AG04450 (cell line): ENCODE results near the gene SVOPL. TPM values are rescaled to one million over a fixed set of nuclear protein-coding genes. Genes with fewer than 3 reads are reported as not detected.
"Not testable (repeated sequence)": the region's sequence is repeated elsewhere in the genome, so short reads cannot be mapped to it uniquely, and the experiment has no call there.

Experiments used
- CTCF ChIA-PET: fragments of 300-600, 350-600 bp; formaldehyde crosslinking; extraction: SDS; loops from one replicate; lab custom pipeline; 2022; ENCODE audit warnings: antibody characterized with exemption, inconsistent platforms; lab: Charles Lee
- POLR2A ChIA-PET: fragments of 350-600 bp; formaldehyde crosslinking; extraction: SDS; loops from one replicate; lab custom pipeline; 2021; ENCODE audit warnings: antibody characterized with exemption, inconsistent platforms; lab: Yijun Ruan, JAX
- DNase-seq: peaks from one replicate; pipeline ENCODE4 v3.0.0-alpha.2; 2011; ENCODE audit warnings: low read depth, low spot score
- H3K27ac ChIP-seq: one replicate; pipeline ENCODE4 v1.5.1; 2012; ENCODE audit warnings: low read depth, low read length, control low read depth
- H3K27me3 ChIP-seq: one replicate; pipeline ENCODE4 v1.6.0; 2012; ENCODE audit warnings: low read length; ENCODE audit not compliant: control insufficient read depth, insufficient read depth
- H3K4me3 ChIP-seq: 2 replicates; pipeline ENCODE4 v1.5.1; 2011; ENCODE audit warnings: mild to moderate bottlenecking, low read depth, low read length, control low read depth
- H3K9me3 ChIP-seq: 2 replicates; pipeline ENCODE4 v1.5.1; 2012; ENCODE audit warnings: low read length; ENCODE audit not compliant: control insufficient read depth, insufficient read depth
- polyA plus RNA-seq: library from polyadenylated mRNA; depleted of rRNA; stranded (reverse); fragments of >200 nt; gene quantifications from 2 replicates; pipeline ENCODE4 v1.2.3, GENCODE V29; 2011
- TF ChIP-seq, protein P1 (sequence below): IDR thresholded peaks from 2 replicates; pipeline ENCODE4 v1.5.1; 2011; ENCODE audit warnings: low read depth, low read length, control low read depth, inconsistent platforms

Gene SVOPL
- polyA plus RNA-seq, 1 experiment, result not detected

DNA sequence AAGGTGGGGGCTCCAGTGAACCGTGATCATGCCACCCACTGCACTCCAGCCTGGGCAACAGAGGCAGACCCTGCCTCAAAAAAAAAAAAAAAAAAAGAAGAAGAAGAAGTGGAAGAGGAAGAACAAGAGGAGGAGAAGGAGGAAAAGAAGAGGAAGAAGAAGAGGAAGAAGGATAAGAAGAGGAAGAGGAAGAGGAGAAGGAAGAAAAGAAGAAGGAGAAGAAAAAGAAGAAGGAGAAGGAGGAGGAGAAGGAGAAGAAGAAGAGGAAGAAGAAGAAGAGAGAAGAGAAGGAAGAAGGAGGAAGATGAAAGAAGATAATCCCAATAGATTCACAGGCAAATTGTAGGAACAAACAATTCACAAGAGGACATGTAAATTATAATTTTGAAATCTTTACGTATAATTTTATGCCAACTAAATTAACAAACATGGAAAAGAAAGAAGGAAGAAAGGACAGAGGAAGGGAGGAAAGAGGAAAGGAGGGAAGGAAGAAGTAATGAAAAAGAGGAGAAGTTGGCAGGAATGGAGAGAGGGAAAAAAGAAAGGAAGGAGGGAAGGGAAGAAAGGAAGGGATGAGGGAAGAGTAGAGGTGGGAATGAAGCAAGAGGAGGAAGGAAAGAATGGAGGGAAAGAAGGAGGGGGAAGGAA lies 3.5 kb downstream of the SVOPL start:
- TF ChIP-seq, protein P1, sequence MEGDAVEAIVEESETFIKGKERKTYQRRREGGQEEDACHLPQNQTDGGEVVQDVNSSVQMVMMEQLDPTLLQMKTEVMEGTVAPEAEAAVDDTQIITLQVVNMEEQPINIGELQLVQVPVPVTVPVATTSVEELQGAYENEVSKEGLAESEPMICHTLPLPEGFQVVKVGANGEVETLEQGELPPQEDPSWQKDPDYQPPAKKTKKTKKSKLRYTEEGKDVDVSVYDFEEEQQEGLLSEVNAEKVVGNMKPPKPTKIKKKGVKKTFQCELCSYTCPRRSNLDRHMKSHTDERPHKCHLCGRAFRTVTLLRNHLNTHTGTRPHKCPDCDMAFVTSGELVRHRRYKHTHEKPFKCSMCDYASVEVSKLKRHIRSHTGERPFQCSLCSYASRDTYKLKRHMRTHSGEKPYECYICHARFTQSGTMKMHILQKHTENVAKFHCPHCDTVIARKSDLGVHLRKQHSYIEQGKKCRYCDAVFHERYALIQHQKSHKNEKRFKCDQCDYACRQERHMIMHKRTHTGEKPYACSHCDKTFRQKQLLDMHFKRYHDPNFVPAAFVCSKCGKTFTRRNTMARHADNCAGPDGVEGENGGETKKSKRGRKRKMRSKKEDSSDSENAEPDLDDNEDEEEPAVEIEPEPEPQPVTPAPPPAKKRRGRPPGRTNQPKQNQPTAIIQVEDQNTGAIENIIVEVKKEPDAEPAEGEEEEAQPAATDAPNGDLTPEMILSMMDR, result no peak
- CTCF ChIA-PET, result no interaction called here
- no peak for DNase-seq
- Histone ChIP-seq H3K27ac (no peak overlapping the region), H3K4me3 (no peak overlapping the region), H3K9me3 (peaks cover 28% of the 10 kb centered on the region), H3K27me3 (no peaks in the 10 kb centered on the region)
- POLR2A ChIA-PET, result no interaction called here

DNA sequence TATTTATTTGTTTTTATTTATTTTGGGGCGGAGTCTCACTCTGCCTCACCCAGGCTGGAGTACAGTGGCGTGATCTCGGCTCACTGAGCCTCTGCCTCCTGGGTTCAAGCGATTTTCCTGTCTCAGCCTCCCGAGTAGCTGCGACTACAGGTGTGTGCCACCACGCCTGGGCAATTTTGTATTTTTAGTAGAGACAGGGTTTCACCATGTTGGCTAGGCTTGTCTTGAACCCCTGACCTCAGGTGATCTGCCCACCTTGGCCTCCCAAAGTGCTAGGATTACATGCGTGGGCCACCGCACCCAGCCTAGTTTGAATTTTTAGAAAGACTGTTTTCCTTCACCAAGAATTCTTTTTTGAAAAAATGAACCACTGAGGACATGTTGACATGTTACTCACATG lies 5.4 kb downstream of the SVOPL start:
- H3K27ac ChIP-seq, POLR2A ChIA-PET, H3K27me3 ChIP-seq, CTCF ChIA-PET, DNase-seq, H3K4me3 ChIP-seq: not testable (repeated sequence)
- H3K9me3 ChIP-seq, result peaks cover 22% of the 10 kb centered on the region

DNA sequence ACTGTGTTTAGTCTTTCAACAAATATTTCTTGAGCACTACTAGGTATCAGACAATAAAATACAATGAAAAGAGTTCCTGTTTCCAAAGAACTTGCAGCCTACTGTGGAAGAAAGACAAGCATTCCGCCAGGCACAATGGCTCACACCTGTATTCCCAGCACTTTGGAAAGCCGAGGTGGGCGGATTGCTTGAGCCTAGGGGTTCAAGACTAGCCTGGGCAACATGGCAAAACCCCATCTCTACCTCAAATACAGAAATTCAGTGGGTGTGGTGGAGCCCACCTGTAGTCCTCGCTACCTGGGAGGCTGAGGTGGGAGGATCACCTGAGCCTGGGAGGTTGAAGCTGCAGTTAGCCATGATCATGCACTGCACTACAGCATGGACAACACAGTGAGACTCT lies 6.1 kb downstream of the SVOPL start:
- Histone ChIP-seq H3K9me3 (peaks cover 22% of the 10 kb centered on the region), H3K4me3 (no peak overlapping the region), H3K27me3 (no peaks in the 10 kb centered on the region), H3K27ac (no peak overlapping the region)
- ChIA-PET POLR2A (no interaction called here), CTCF (no interaction called here)
- DNase-seq, result no peak
- TF ChIP-seq, protein P1, result no peak

DNA sequence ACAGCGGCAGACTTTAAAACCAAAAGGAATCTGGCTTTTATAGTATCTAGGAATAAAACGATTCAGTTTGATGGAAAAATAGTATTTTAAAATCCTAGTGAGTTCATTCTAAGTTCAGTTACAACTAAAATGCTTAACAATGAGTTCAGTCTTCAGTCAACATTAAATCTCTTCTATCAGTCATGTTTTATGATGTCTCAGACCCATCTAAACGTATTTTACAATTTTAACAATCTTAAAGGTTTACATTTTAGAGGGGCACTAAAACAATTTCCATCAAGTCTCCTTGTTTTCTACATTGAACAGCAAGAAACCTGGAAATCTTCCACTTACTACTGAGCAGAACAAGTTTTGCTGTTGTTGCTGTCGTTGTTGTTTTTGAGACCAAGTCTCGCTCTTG lies 10.0 kb downstream of the SVOPL start:
- no peaks in the 10 kb centered on the region for H3K27me3 ChIP-seq
- CTCF ChIA-PET, result no interaction called here
- POLR2A ChIA-PET, result no interaction called here
- TF ChIP-seq, protein P1, result no peak
- no peak overlapping the region for H3K27ac ChIP-seq
- peaks cover 15% of the 10 kb centered on the region for H3K9me3 ChIP-seq
- H3K4me3 ChIP-seq, result no peak overlapping the region
- no peak for DNase-seq

DNA sequence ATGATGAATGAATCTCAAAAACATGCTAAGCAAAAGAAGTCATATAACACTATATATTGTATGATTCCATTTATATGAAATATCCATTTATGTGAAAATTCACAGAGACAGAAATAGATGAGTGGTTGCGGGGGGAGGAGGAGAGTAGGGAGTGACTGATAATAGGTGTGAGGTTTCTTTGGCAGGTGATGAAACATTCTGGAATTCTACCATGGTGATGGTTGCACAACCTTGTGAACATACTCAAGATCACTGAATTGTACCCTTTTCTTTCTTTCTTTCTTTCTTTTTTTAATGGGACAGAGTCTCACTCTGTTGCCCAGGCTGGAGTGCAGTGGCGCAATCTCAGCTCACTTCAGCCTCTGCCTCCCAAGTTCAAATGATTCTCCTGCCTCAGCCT lies 10.7 kb downstream of the SVOPL start:
- CTCF ChIA-PET, result no interaction called here
- POLR2A ChIA-PET, result no interaction called here
- TF ChIP-seq, protein P1, result no peak

DNA sequence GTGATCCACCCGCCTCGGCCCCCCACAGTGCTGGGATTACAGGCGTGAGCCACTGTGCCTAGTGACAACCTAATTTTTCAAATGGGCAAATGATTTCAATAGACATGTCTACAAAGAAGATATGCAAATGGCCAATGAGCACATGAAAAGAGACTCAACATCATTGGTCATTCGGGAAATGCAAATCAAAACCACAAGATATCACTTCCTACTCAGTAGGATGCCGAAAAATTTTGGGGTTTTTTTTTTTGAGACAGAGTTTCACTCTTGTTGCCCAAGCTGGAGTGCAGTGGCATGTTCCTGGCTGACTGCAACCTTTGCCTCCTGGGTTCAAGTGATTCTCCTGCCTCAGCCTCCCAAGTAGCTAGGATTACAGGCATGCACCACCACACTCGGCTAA lies 13.1 kb downstream of the SVOPL start:
- POLR2A ChIA-PET, H3K9me3 ChIP-seq, H3K27me3 ChIP-seq, CTCF ChIA-PET, DNase-seq, H3K4me3 ChIP-seq, H3K27ac ChIP-seq: not testable (repeated sequence)

More for the DNA sequence above, 10.7 kb downstream of the SVOPL start:
- Histone ChIP-seq H3K27me3 (no peaks in the 10 kb centered on the region), H3K27ac (no peak overlapping the region), H3K4me3 (no peak overlapping the region), H3K9me3 (peaks cover 12% of the 10 kb centered on the region)
- no peak for DNase-seq
